Aorta (tissue), 5 donors: ENCODE data around the gene KCNMA1. TPM values are rescaled to one million over a fixed set of nuclear protein-coding genes. Genes with fewer than 3 reads are reported as not detected.
"Not testable (repeated sequence)": the region's sequence is repeated elsewhere in the genome, so short reads cannot be mapped to it uniquely, and the experiment has no call there.

Source experiments
- ATAC-seq: fragments of 200-7000 bp; cut with Tn5 transposase; one replicate; pipeline ENCODE4 v1.9.1; 2022; ENCODE audit warnings: moderate library complexity; ENCODE audit not compliant: low FRiP score
- DNase-seq, 2 donors: peaks; one replicate each; pipeline ENCODE4 v3.0.0-alpha.2; 2020
- H3K27ac ChIP-seq, 2 donors: one replicate each; pipeline ENCODE4 v1.5.1; 2013; ENCODE audit warnings: low read length in 2 of 2, mild to moderate bottlenecking in 2 of 2, moderate library complexity in 2 of 2, control low read depth in 1 of 2, inconsistent platforms in 1 of 2, low read depth in 1 of 2
- H3K27me3 ChIP-seq, 2 donors: one replicate each; pipeline ENCODE4 v1.6.1; 2013; ENCODE audit warnings: control low read depth in 1 of 2, low read length in 1 of 2, mild to moderate bottlenecking in 1 of 2, moderate library complexity in 1 of 2; ENCODE audit not compliant: insufficient read depth in 2 of 2, control insufficient read depth in 1 of 2
- H3K36me3 ChIP-seq, 2 donors: one replicate each; pipeline ENCODE4 v1.6.1; 2013; ENCODE audit warnings: control low read depth in 1 of 2, low read length in 1 of 2, mild to moderate bottlenecking in 1 of 2; ENCODE audit not compliant: insufficient read depth in 2 of 2, control insufficient read depth in 1 of 2
- H3K4me1 ChIP-seq, 2 donors: one replicate each; pipeline ENCODE4 v1.6.1; 2013; ENCODE audit warnings: low read length in 2 of 2, control low read depth in 1 of 2, mild to moderate bottlenecking in 1 of 2, moderate library complexity in 1 of 2; ENCODE audit not compliant: insufficient read depth in 2 of 2, control insufficient read depth in 1 of 2
- H3K4me3 ChIP-seq, 2 donors: one replicate each; pipeline ENCODE4 v1.5.1; 2013; ENCODE audit warnings: low read length in 2 of 2, control low read depth in 1 of 2, mild to moderate bottlenecking in 1 of 2
- H3K9me3 ChIP-seq: one replicate; pipeline ENCODE4 v1.6.1; 2013; ENCODE audit warnings: mild to moderate bottlenecking, low read length; ENCODE audit not compliant: control insufficient read depth
- WGBS, 2 donors: extraction: QIAGEN DNeasy Blood & Tissue Kit; methylation state at CpG; one replicate each; pipeline ENCODE4 v1.1.7; 2013; 5-methylcytosine and 5-hydroxymethylcytosine counted together
- intact Hi-C, 2 donors: fragments of 100-400 bp; cut with DNase I; formaldehyde crosslinking; loops; one replicate each; pipeline versions ENCODE4 v1.14.2 to v1.15.0; 2022
- polyA plus RNA-seq, 2 donors: library from polyadenylated mRNA; stranded (reverse); fragments of 200-250 nt; gene quantifications; one replicate each; pipeline ENCODE4 v1.2.3, GENCODE V29; 2013
- total RNA-seq, 2 donors: library from RNA; stranded (reverse); fragmentation: NEBNext Ultra II Directional; extraction: Animal tissue kit (Norgen Biotek cat#: 25700); gene quantifications; one replicate each; pipeline ENCODE4 v1.2.1, GENCODE V29; 2021
- donor health status: healthy with polysubstance abuse.
- donor health status: Bipolar disorder and iron deficiency.
- donor health status: DM: no; HTN: no; CAD: no.
- donor health status: DM: no; HTN: no; CAD: no.
- donor health status: DM: yes; HTN: yes; CAD: no.

Gene KCNMA1
- total and polyA plus RNA-seq, 4 donors, result 36.8 to 163 (median 125) TPM

DNA sequence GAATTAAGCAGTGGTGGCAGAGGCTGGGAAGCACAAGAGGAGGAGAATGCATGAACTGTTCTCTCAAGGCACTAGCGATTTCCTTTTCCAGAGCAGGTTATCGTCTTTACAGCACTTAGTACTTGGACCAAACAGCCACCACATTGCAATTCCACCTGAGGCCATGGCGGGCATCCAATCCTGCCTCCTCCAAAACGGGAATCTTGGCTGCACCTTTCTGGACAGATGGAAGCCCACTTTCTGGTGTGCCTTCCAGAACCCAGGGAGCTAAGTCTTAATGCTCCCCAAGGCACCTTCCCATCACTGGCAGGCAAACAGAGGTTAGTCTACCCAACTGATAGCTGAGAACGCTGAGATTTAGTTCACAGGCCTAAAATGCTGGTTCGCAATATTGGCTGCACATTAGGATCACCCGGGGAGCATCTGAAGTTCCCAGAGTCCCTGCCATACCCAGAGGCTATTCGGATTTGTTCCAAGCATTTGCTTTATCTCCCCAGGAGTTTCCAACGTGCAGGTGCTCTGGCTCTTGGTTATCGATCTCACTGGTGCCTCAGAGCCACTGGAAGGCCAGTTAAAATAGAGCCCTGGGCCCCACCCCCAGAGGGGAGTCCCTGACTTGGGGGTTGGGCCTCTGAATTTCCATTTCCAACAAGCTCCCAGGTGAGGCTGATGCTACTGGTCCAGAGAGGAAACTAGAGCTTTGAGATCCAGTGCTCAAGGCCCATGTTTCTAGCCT is 62.2 kb downstream of the KCNMA1 start:
- no peak overlapping the region for H3K27ac ChIP-seq

GRCh38 chr10:77574438-77574837 is 63.2 kb downstream of the KCNMA1 start:
- Histone ChIP-seq H3K27me3 (no peaks in the 10 kb centered on the region), H3K4me1 (peaks cover 5% of the 10 kb centered on the region in 2 donors), H3K27ac (no peak overlapping the region), H3K4me3 (no peak overlapping the region), H3K36me3 (no peaks in the 10 kb centered on the region), H3K9me3 (no peaks in the 10 kb centered on the region)
- intact Hi-C loops, result no loop called here
- DNase-seq (no peak), ATAC-seq (no peak)
- 56 to 75% methylated on average over 3 of the region's 3 CpGs for WGBS, 2 donors

More for the DNA sequence above, 62.2 kb downstream of the KCNMA1 start:
- 87 to 89% methylated on average over 10 of the region's 10 CpGs for WGBS, 2 donors
- Histone ChIP-seq H3K36me3 (no peaks in the 10 kb centered on the region), H3K9me3 (no peaks in the 10 kb centered on the region), H3K4me1 (peaks cover 5% of the 10 kb centered on the region in 2 donors), H3K27me3 (no peaks in the 10 kb centered on the region), H3K4me3 (no peak overlapping the region)
- ATAC-seq (no peak), DNase-seq (no peak)
- intact Hi-C loops, result no loop called here

DNA sequence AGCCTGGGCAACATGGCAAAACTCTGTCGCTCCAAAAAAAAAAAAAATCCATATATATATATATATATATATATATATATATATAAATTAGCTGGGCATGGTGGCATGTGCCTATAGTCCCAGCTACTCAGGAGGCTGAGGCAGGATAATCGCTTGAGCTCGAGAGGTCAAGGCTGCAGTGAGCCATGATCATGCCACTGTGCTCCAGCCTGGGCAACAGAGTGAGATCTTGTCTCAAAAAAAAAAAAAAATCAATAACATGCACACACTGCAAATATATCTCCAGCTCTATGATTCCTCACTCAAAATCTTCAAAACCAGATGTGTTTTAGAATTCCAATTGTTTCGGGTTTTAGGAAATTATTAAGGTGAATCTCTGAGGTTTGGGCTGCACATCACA is 65.1 kb downstream of the KCNMA1 start:
- DNase-seq, H3K27me3 ChIP-seq, H3K27ac ChIP-seq, H3K4me1 ChIP-seq, H3K36me3 ChIP-seq, H3K9me3 ChIP-seq, ATAC-seq, H3K4me3 ChIP-seq, intact Hi-C loops: not testable (repeated sequence)
- 86 to 99% methylated on average over 4 of the region's 4 CpGs for WGBS, 2 donors

DNA sequence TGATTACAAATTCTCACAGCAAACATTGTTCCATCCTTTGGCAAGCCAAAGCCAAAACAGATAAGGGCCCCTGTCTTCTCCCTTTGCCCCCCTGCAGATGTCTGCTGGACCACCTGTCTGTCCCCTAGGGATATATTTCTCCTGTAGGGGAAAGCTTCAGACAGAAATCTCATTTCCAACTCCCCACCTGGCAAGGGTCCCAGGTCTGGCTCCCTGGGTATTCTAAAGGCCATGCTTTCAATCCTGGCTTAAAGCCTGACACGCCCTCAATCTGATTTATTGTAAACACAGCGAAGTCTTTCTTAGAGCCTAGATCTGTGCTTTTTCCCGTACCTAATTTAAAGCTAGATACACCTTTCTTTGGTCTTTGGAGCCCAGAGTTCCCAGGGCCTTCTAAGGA is 66.1 kb downstream of the KCNMA1 start:
- H3K27me3 ChIP-seq, result no peaks in the 10 kb centered on the region
- peaks cover 0 to 2% of the 10 kb centered on the region in 2 donors for H3K4me1 ChIP-seq
- DNase-seq (no peak), ATAC-seq (no peak)
- no peak overlapping the region for H3K4me3 ChIP-seq
- no peaks in the 10 kb centered on the region for H3K36me3 ChIP-seq
- intact Hi-C loops, result no loop called here
- 50 to 52% methylated on average over 3 of the region's 3 CpGs for WGBS, 2 donors
- H3K27ac ChIP-seq, result peak overlapping the region in 1 of 2 donors; percentile 40
- no peaks in the 10 kb centered on the region for H3K9me3 ChIP-seq

- 41 to 59% methylated on average over 12 to 13 of the region's 13 CpGs for WGBS, 2 donors
- intact Hi-C loops, result no loop called here
- no peaks in the 10 kb centered on the region for H3K36me3 ChIP-seq
- ATAC-seq, result peak; percentile 48
- H3K27me3 ChIP-seq, result no peaks in the 10 kb centered on the region
- no peaks in the 10 kb centered on the region for H3K9me3 ChIP-seq
- DNase-seq, result no peak
- H3K27ac ChIP-seq, result no peak overlapping the region
- H3K4me3 ChIP-seq, result no peak overlapping the region
- peaks cover 15% of the 10 kb centered on the region in 2 donors for H3K4me1 ChIP-seq
Measured at GRCh38 chr10:77566914-77567566, 70.6 kb downstream of the KCNMA1 start.

DNA sequence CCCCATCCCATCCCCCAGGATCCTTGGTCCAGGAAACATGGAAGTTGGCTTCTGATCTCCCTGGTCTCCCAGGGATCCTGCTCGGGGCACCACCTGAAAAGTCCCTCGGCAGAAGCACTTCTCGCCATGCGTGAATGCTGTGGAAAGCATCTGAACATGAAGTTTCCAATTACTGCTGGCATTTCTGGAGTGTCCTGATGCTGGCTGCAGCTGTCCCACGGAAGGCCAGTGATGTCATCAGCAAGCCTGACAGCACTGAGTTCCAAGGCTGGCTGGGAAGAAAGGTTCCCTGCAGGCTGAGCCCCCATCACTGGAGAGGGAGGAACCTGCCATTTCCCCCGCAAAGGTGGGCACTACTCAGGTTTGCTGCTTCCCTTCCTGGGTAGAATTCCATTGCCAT is 71.4 kb downstream of the KCNMA1 start:
- no peak for DNase-seq
- H3K27me3 ChIP-seq, result no peaks in the 10 kb centered on the region
- ATAC-seq, result no peak
- H3K9me3 ChIP-seq, result no peaks in the 10 kb centered on the region
- WGBS, 2 donors, result 57 to 59% methylated on average over 6 of the region's 6 CpGs
- H3K27ac ChIP-seq, result peak overlapping the region in 1 of 2 donors; percentile 58
- no peak overlapping the region for H3K4me3 ChIP-seq
- H3K36me3 ChIP-seq, result no peaks in the 10 kb centered on the region
- intact Hi-C loops, result no loop called here
- peaks cover 15 to 23% of the 10 kb centered on the region in 2 donors for H3K4me1 ChIP-seq

GRCh38 chr10:77565590-77566023 is 72.0 kb downstream of the KCNMA1 start:
- peak overlapping the region; percentile 18 to 55 for H3K27ac ChIP-seq
- no peak for DNase-seq
- peaks cover 15 to 23% of the 10 kb centered on the region in 2 donors for H3K4me1 ChIP-seq

DNA sequence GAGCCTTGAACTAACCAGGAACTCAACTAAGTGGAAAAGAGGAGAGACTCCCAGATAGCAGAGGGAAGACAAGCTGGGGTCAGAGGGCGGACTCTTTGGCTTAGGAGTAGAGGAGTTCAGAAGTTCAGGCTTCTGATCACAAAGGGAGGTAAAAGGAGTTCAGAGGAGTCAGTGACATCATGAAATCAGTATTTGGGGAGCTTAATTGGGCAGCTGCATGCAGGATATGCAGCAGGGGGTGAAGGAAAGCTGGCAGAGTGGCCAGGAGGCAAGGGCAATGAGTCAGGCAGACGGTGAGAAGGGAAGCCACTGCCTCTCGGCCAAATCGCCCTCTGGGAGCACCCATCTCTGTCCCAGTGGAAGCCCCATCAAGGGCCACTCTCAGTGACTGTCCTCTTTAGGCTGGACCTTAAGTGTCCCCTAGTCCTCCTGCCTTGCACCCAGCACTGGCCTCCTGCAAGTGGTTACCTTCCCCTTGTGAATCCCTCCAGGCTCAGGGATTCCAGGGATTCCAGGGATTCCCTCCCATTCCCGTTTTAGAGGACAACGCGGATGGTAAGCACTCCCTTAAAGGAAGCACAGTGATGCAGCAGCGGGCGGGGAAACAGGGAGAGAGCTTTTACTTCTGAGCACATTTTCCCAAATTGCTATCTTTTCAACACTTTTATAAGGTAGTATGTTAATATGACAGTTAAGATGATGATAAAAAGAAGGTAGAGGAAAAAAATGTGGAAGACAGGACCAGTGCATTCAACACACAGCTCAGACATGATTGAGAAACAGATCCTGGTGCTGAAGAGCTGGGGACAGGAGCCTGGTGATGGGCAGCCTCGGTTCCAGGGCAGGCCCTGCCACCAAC is 72.6 kb downstream of the KCNMA1 start:
- DNase-seq (peak in 1 of 2 donors; percentile 61), ATAC-seq (peak; percentile 49)
- Histone ChIP-seq H3K4me3 (no peak overlapping the region), H3K4me1 (peaks cover 17 to 23% of the 10 kb centered on the region in 2 donors), H3K9me3 (no peaks in the 10 kb centered on the region), H3K36me3 (no peaks in the 10 kb centered on the region), H3K27ac (peak overlapping the region; percentile 49 to 62), H3K27me3 (no peaks in the 10 kb centered on the region)
- 38 to 44% methylated on average over 10 of the region's 10 CpGs for WGBS, 2 donors
- intact Hi-C loops, result no loop called here

More at GRCh38 chr10:77565590-77566023, 72.0 kb downstream of the KCNMA1 start:
- intact Hi-C loops, result no loop called here
- Histone ChIP-seq H3K27me3 (no peaks in the 10 kb centered on the region), H3K4me3 (no peak overlapping the region), H3K36me3 (no peaks in the 10 kb centered on the region), H3K9me3 (no peaks in the 10 kb centered on the region)
- no peak for ATAC-seq
- 65 to 88% methylated on average over 4 of the region's 4 CpGs for WGBS, 2 donors
